ENCODE results near the gene JPT2. TPM values are rescaled to one million over a fixed set of nuclear protein-coding genes. Genes with fewer than 3 reads are reported as not detected.
"Not testable (repeated sequence)": the region's sequence is repeated elsewhere in the genome, so short reads cannot be mapped to it uniquely, and the experiment has no call there.

JPT2 gene
- total and polyA plus RNA-seq, 10 of the 15 experiments (the other 5 are each of a cell fraction or from before 2014, with no cell fraction given), result 11.7 to 78.4 (median 48.4) TPM

DNA sequence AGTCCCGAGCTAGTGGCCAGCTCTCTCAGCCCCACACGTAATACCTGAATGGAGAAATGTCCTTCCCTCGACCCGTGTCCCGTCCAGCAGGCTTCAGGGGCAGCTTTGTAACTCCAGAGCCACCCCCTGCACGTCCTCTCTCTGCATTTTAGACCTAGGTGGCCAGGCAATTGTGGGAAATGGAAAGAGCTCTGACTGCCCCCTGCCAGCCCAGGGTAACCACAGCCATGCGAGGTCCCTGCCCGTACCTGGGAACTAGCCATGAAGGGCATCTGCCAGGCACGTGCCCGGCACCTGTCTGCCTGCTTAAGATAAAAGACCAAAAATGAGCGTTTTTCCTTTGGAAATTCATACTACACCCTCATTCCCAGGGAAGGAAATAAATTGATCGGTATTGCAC is 37.1 kb downstream of the JPT2 start:
- CTCF ChIA-PET, result interaction anchor here (1.1 to 1.2 kb wide), 2 partner anchors 9 kb away, joined by 4 to 6 read pairs; partner anchors contain the start of gene MAPK8IP3
- peaks cover 37% of the 10 kb centered on the region for H3K79me2 ChIP-seq (ENCODE audit: control insufficient read depth, insufficient read depth, low read length)
- TF ChIP-seq FOXK2 (IDR thresholded peaks at IDR 0.05) (no peak), RCOR1 (conservative IDR thresholded peaks at IDR 0.05; ENCODE audit: low read depth, low read length) (no peak), NFYA (IDR thresholded peaks at IDR 0.05; ENCODE audit: borderline replicate concordance, low read depth, low read length) (no peak), PAX8 (IDR thresholded peaks at IDR 0.05) (no peak), RBBP5 (conservative IDR thresholded peaks at IDR 0.05) (no peak), SRF (IDR thresholded peaks at IDR 0.05; ENCODE audit: low read depth in 2 of 2, low read length in 2 of 2) (no peak), EP300 (IDR thresholded peaks at IDR 0.05; ENCODE audit: borderline replicate concordance in 1 of 2, control insufficient read depth in 1 of 2, low read depth in 2 of 2, low read length in 2 of 2) (no peak), CEBPZ (IDR thresholded peaks at IDR 0.05; ENCODE audit: low read depth, low read length) (no peak)
- TF ChIP-seq, protein P1, sequence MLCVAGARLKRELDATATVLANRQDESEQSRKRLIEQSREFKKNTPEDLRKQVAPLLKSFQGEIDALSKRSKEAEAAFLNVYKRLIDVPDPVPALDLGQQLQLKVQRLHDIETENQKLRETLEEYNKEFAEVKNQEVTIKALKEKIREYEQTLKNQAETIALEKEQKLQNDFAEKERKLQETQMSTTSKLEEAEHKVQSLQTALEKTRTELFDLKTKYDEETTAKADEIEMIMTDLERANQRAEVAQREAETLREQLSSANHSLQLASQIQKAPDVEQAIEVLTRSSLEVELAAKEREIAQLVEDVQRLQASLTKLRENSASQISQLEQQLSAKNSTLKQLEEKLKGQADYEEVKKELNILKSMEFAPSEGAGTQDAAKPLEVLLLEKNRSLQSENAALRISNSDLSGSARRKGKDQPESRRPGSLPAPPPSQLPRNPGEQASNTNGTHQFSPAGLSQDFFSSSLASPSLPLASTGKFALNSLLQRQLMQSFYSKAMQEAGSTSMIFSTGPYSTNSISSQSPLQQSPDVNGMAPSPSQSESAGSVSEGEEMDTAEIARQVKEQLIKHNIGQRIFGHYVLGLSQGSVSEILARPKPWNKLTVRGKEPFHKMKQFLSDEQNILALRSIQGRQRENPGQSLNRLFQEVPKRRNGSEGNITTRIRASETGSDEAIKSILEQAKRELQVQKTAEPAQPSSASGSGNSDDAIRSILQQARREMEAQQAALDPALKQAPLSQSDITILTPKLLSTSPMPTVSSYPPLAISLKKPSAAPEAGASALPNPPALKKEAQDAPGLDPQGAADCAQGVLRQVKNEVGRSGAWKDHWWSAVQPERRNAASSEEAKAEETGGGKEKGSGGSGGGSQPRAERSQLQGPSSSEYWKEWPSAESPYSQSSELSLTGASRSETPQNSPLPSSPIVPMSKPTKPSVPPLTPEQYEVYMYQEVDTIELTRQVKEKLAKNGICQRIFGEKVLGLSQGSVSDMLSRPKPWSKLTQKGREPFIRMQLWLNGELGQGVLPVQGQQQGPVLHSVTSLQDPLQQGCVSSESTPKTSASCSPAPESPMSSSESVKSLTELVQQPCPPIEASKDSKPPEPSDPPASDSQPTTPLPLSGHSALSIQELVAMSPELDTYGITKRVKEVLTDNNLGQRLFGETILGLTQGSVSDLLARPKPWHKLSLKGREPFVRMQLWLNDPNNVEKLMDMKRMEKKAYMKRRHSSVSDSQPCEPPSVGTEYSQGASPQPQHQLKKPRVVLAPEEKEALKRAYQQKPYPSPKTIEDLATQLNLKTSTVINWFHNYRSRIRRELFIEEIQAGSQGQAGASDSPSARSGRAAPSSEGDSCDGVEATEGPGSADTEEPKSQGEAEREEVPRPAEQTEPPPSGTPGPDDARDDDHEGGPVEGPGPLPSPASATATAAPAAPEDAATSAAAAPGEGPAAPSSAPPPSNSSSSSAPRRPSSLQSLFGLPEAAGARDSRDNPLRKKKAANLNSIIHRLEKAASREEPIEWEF (IDR thresholded peaks at IDR 0.05; ENCODE audit: insufficient replicate concordance, low read depth, low read length), result no peak
- H3K27ac ChIP-seq (ENCODE audit: control insufficient read depth, insufficient read depth), result no peak overlapping the region
- no peaks in the 10 kb centered on the region for H3K27me3 ChIP-seq (replicated peaks in 1 of 2; ENCODE audit: control insufficient read depth in 2 of 2, insufficient read depth in 2 of 2, low read length in 1 of 2)
- H3K36me3 ChIP-seq (ENCODE audit: control insufficient read depth in 2 of 2, insufficient read depth in 2 of 2, low read length in 1 of 2), result no peaks in the 10 kb centered on the region; a peak in 1 of 4 replicates
- FAIRE-seq (no peak), ATAC-seq (no peak), DNase-seq (ENCODE audit: low read depth, low spot score) (no peak)
- H2AFZ ChIP-seq (ENCODE audit: control insufficient read depth, low read depth, low read length), result no peak overlapping the region
- SMC1A ChIA-PET (ENCODE audit: uncharacterized antibody, unreplicated experiment), result no interaction called here
- H3K4me1 ChIP-seq (ENCODE audit: control insufficient read depth, insufficient read depth, low read length), result peaks cover 50% of the 10 kb centered on the region
- no peaks in the 10 kb centered on the region for H3K9me3 ChIP-seq (replicated peaks; ENCODE audit: control insufficient read depth, insufficient read depth, low read length)
- BruUV-seq (replicated peaks), result no TSS peak
- intact Hi-C loops (cut with micrococcal nuclease; ENCODE audit: unreplicated experiment), result no loop called here
- POLR2A ChIA-PET, result interaction anchor here (1.2 kb wide), 1 partner anchor 9 kb away, joined by 9 read pairs; the partner anchor contains the start of gene MAPK8IP3
- RAD21 ChIA-PET (ENCODE audit: unreplicated experiment), result no interaction called here
- 95% methylated on average over 12 of the region's 12 CpGs for WGBS (ENCODE audit: insufficient coverage, insufficient replicate concordance, low lambda C conversion rate, missing lambda C conversion rate)
- no peak overlapping the region for H3K9ac ChIP-seq (ENCODE audit: control insufficient read depth, insufficient read depth, low read length)
- no peaks in the 10 kb centered on the region for H4K20me1 ChIP-seq (ENCODE audit: control insufficient read depth, insufficient read depth)
- in situ Hi-C loops (cut with MboI), result no loop called here
- no peak overlapping the region for H3K4me3 ChIP-seq
- no peak overlapping the region for H3K4me2 ChIP-seq (ENCODE audit: control insufficient read depth, insufficient read depth)

DNA sequence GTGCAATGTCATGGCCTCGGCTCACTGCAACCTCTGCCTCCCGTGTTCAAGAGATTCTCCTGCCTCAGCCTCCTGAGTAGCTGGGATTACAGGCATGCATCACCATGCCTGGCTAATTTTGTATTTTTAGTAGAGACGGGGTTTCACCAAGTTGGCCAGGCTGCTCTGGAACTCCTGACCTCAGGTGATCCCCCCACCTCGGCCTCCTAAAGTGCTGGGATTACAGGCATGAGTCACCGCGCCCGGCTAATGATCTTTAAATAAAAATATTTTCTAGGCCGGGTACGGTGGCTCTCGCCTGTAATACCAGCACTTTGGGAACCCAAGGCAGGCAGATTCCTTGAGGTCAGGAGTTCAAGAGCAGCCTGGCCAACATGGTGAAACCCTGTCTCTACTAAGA is 40.2 kb downstream of the JPT2 start:
- 46% methylated on average over 10 of the region's 10 CpGs for WGBS (ENCODE audit: insufficient coverage, insufficient replicate concordance, low lambda C conversion rate, missing lambda C conversion rate)
- H3K4me3 ChIP-seq; H3K9ac ChIP-seq (ENCODE audit: control insufficient read depth, insufficient read depth, low read length); BruUV-seq (replicated peaks); in situ Hi-C loops (cut with MboI); H4K20me1 ChIP-seq (ENCODE audit: control insufficient read depth, insufficient read depth); FAIRE-seq; H3K27me3 ChIP-seq (replicated peaks in 1 of 2; ENCODE audit: control insufficient read depth in 2 of 2, insufficient read depth in 2 of 2, low read length in 1 of 2); RAD21 ChIA-PET (ENCODE audit: unreplicated experiment); DNase-seq (ENCODE audit: low read depth, low spot score); H3K4me2 ChIP-seq (ENCODE audit: control insufficient read depth, insufficient read depth); H3K27ac ChIP-seq (ENCODE audit: control insufficient read depth, insufficient read depth); H3K9me3 ChIP-seq (replicated peaks; ENCODE audit: control insufficient read depth, insufficient read depth, low read length); POLR2A ChIA-PET; H2AFZ ChIP-seq (ENCODE audit: control insufficient read depth, low read depth, low read length); ATAC-seq; H3K36me3 ChIP-seq (ENCODE audit: control insufficient read depth in 2 of 2, insufficient read depth in 2 of 2, low read length in 1 of 2); intact Hi-C loops (cut with micrococcal nuclease; ENCODE audit: unreplicated experiment): not testable (repeated sequence)
- H3K4me1 ChIP-seq (ENCODE audit: control insufficient read depth, insufficient read depth, low read length), result peaks cover 56% of the 10 kb centered on the region
- SMC1A ChIA-PET (ENCODE audit: uncharacterized antibody, unreplicated experiment), result interaction anchor here (0.8 kb wide), 1 partner anchor 12 kb away, joined by 4 read pairs; the partner anchor contains the start of gene MAPK8IP3
- peaks cover 33% of the 10 kb centered on the region for H3K79me2 ChIP-seq (ENCODE audit: control insufficient read depth, insufficient read depth, low read length)
- CTCF ChIA-PET, result interaction anchor here (1.6 to 1.8 kb wide), 2 partner anchors 10 to 12 kb away, joined by 6 to 7 read pairs; partner anchors contain the start of gene MAPK8IP3
